Uterus (tissue), 2 donors: ENCODE data around the gene NFU1.

Source experiments
- POLR2A ChIP-seq, 2 donors: fragments of 450-650 bp; IDR thresholded peaks; one replicate each; pipeline ENCODE4 v1.6.1; 2016; ENCODE audit warnings: antibody characterized with exemption in 2 of 2, mild to moderate bottlenecking in 1 of 2, moderate library complexity in 1 of 2
- TF ChIP-seq, protein P1 (sequence below), 4 experiments: fragments of 200-600 bp in 2 of 4; fragments of 450-650 bp in 2 of 4; sonication (generic) in 2 of 4; IDR thresholded peaks; one replicate each; pipeline ENCODE4 v1.5.1; 2016 to 2019; ENCODE audit warnings: antibody characterized with exemption in 4 of 4, mild to moderate bottlenecking in 2 of 4, moderate library complexity in 1 of 4

- TF ChIP-seq, protein P1, sequence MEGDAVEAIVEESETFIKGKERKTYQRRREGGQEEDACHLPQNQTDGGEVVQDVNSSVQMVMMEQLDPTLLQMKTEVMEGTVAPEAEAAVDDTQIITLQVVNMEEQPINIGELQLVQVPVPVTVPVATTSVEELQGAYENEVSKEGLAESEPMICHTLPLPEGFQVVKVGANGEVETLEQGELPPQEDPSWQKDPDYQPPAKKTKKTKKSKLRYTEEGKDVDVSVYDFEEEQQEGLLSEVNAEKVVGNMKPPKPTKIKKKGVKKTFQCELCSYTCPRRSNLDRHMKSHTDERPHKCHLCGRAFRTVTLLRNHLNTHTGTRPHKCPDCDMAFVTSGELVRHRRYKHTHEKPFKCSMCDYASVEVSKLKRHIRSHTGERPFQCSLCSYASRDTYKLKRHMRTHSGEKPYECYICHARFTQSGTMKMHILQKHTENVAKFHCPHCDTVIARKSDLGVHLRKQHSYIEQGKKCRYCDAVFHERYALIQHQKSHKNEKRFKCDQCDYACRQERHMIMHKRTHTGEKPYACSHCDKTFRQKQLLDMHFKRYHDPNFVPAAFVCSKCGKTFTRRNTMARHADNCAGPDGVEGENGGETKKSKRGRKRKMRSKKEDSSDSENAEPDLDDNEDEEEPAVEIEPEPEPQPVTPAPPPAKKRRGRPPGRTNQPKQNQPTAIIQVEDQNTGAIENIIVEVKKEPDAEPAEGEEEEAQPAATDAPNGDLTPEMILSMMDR (IDR thresholded peaks at IDR 0.05), result no peak
- no peak for TF ChIP-seq POLR2A (IDR thresholded peaks at IDR 0.05)
Observed at GRCh38 chr2:69437751-69438154, 518 bp upstream of the NFU1 start.
